ENCODE data around the gene PCTP. TPM values are rescaled to one million over a fixed set of nuclear protein-coding genes. Genes with fewer than 3 reads are reported as not detected.

The PCTP gene
- total RNA-seq, 1 experiment from 2014 or later: 17.3 TPM

DNA sequence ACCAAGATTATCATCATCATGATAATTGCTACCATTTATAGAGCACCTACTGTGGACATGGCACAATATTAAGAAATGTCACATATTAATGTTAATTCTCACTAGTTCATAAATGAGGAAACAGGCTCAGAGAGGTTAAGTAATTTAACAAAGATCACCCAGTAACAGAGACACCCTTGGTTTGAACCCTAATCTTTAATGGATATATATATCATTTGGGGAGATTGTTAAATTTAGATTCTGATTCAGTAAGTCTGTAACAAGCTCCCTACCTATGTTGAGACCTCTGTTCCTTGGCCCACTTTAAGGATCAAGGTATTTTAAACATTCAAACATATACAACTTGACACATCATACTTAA is 27.4 kb upstream of the PCTP start:
- no peaks in the 10 kb centered on the region for H3K36me3 ChIP-seq (ENCODE audit: low read depth)
- CTCF ChIA-PET: no interaction called here
- no peak for DNase-seq
- H3K4me2 ChIP-seq: no peak overlapping the region
- no peak for TF ChIP-seq CTCF (conservative IDR thresholded peaks at IDR 0.05)
- no peak for TF ChIP-seq EZH2 (IDR thresholded peaks at IDR 0.05; ENCODE audit: low read depth)
- H3K27me3 ChIP-seq (ENCODE audit: insufficient read depth, low read depth): peaks cover 58% of the 10 kb centered on the region
- BruUV-seq (replicated peaks): no TSS peak
- no peak overlapping the region for H3K27ac ChIP-seq
- H3K4me3 ChIP-seq: no peak overlapping the region
- H3K4me1 ChIP-seq (replicated peaks; ENCODE audit: insufficient read depth): no peaks in the 10 kb centered on the region
- H3K79me2 ChIP-seq (ENCODE audit: low read depth): no peaks in the 10 kb centered on the region
- no peaks in the 10 kb centered on the region for H3K9me3 ChIP-seq (ENCODE audit: insufficient read depth, low read depth)
- no peak overlapping the region for H2AFZ ChIP-seq
- POLR2A ChIA-PET (ENCODE audit: unreplicated experiment): no interaction called here
- H4K20me1 ChIP-seq (ENCODE audit: insufficient read depth): no peaks in the 10 kb centered on the region
- intact Hi-C loops (cut with micrococcal nuclease; ENCODE audit: unreplicated experiment): no loop called here
- no peaks in the 10 kb centered on the region for H3F3A ChIP-seq (ENCODE audit: insufficient read depth, low read depth)
- H3K9me2 ChIP-seq (ENCODE audit: insufficient read depth): no peaks in the 10 kb centered on the region

DNA sequence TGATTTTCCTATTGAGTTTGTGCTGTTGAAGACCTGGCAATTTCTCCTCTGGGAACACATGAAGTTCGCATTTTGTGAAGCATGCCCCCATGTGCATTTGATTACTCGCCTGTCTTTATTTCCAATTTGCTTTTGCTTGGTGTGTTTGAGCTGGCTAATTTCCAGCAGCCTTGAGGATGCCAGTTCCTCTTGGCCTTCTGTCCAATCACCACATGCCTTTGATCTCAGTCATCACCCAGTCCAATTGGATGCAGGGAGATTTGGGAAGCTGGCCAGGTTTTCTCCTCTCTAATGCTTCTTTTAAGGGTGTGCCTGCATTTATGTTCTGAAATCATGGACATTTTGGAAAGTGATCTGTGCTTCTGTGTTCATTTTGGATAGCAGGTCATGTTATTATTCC is 24.4 kb upstream of the PCTP start:
- Histone ChIP-seq H3K9me2 (ENCODE audit: insufficient read depth) (no peaks in the 10 kb centered on the region), H3K4me3 (no peak overlapping the region), H3K27ac (no peak overlapping the region), H3F3A (ENCODE audit: insufficient read depth, low read depth) (no peaks in the 10 kb centered on the region), H4K20me1 (ENCODE audit: insufficient read depth) (no peaks in the 10 kb centered on the region), H3K27me3 (ENCODE audit: insufficient read depth, low read depth) (peaks cover 35% of the 10 kb centered on the region), H3K4me1 (replicated peaks; ENCODE audit: insufficient read depth) (no peaks in the 10 kb centered on the region), H3K9me3 (ENCODE audit: insufficient read depth, low read depth) (no peaks in the 10 kb centered on the region), H3K4me2 (no peak overlapping the region), H2AFZ (no peak overlapping the region), H3K36me3 (ENCODE audit: low read depth) (no peaks in the 10 kb centered on the region), H3K79me2 (ENCODE audit: low read depth) (no peaks in the 10 kb centered on the region)
- no TSS peak for BruUV-seq (replicated peaks)
- POLR2A ChIA-PET (ENCODE audit: unreplicated experiment): no interaction called here
- CTCF ChIA-PET: no interaction called here
- TF ChIP-seq CTCF (conservative IDR thresholded peaks at IDR 0.05) (no peak), EZH2 (IDR thresholded peaks at IDR 0.05; ENCODE audit: low read depth) (no peak)
- no peak for DNase-seq
- intact Hi-C loops (cut with micrococcal nuclease; ENCODE audit: unreplicated experiment): no loop called here

- H3K9me2 ChIP-seq (ENCODE audit: insufficient read depth): no peaks in the 10 kb centered on the region
- ChIA-PET POLR2A (ENCODE audit: unreplicated experiment) (no interaction called here), CTCF (no interaction called here)
- intact Hi-C loops (cut with micrococcal nuclease; ENCODE audit: unreplicated experiment): no loop called here
- no TSS peak for BruUV-seq (replicated peaks)
- no peaks in the 10 kb centered on the region for H3K9me3 ChIP-seq (ENCODE audit: insufficient read depth, low read depth)
- no peaks in the 10 kb centered on the region for H3K36me3 ChIP-seq (ENCODE audit: low read depth)
- H3K4me3 ChIP-seq: no peak overlapping the region
- TF ChIP-seq EZH2 (IDR thresholded peaks at IDR 0.05; ENCODE audit: low read depth) (no peak), CTCF (conservative IDR thresholded peaks at IDR 0.05) (no peak)
- no peaks in the 10 kb centered on the region for H4K20me1 ChIP-seq (ENCODE audit: insufficient read depth)
- H3K79me2 ChIP-seq (ENCODE audit: low read depth): no peaks in the 10 kb centered on the region
- no peak for DNase-seq
- H2AFZ ChIP-seq: no peak overlapping the region
- no peaks in the 10 kb centered on the region for H3F3A ChIP-seq (ENCODE audit: insufficient read depth, low read depth)
- no peak overlapping the region for H3K4me2 ChIP-seq
- H3K27ac ChIP-seq: no peak overlapping the region
- H3K27me3 ChIP-seq (ENCODE audit: insufficient read depth, low read depth): peaks cover 27% of the 10 kb centered on the region
- H3K4me1 ChIP-seq (replicated peaks; ENCODE audit: insufficient read depth): no peaks in the 10 kb centered on the region
Measured at GRCh38 chr17:55727275-55727674, 23.6 kb upstream of the PCTP start.

Measured in PC-9 (cell line).